Tibial nerve (tissue), 4 donors: Measurements from ENCODE around the gene NSUN2. TPM values are rescaled to one million over a fixed set of nuclear protein-coding genes. Genes with fewer than 3 reads are reported as not detected.

ENCODE experiments used
- DNase-seq, 2 donors: peaks; one replicate each; pipeline ENCODE4 v3.0.0-alpha.2; 2019; ENCODE audit warnings: low spot score in 2 of 2
- H3K27ac ChIP-seq, 4 donors: fragments of 200-600 bp; sonication (generic) in 3 of 4; one replicate each; pipeline ENCODE4 v1.5.1; 2017 to 2019; ENCODE audit warnings: mild to moderate bottlenecking in 1 of 4
- H3K27me3 ChIP-seq, 2 donors: fragments of 200-600 bp; sonication (generic) in 1 of 2; one replicate each; pipeline versions ENCODE4 v1.5.1 to v1.6.0; 2017 to 2019
- H3K36me3 ChIP-seq, 3 donors: fragments of 200-600 bp; sonication (generic); one replicate each; pipeline ENCODE4 v1.5.1; 2018 to 2019
- H3K4me1 ChIP-seq, 4 donors: fragments of 200-600 bp; sonication (generic) in 3 of 4; one replicate each; pipeline ENCODE4 v1.5.1; 2017 to 2019
- H3K4me3 ChIP-seq, 4 donors: fragments of 200-600 bp; sonication (generic) in 3 of 4; one replicate each; pipeline ENCODE4 v1.5.1; 2017 to 2019; ENCODE audit warnings: mild to moderate bottlenecking in 1 of 4, moderate library complexity in 1 of 4
- H3K9me3 ChIP-seq, 4 donors: fragments of 200-600 bp; sonication (generic) in 3 of 4; one replicate each; pipeline ENCODE4 v1.5.1; 2017 to 2019
- EP300 ChIP-seq, 2 donors: sonication (generic); formaldehyde crosslinking; IDR thresholded peaks; one replicate each; pipeline ENCODE4 v1.6.1; 2017; ENCODE audit warnings: antibody characterized with exemption in 2 of 2, mild to moderate bottlenecking in 1 of 2
- POLR2A ChIP-seq, 2 donors: fragments of 450-650 bp; IDR thresholded peaks; one replicate each; pipeline ENCODE4 v1.6.1; 2017; ENCODE audit warnings: antibody characterized with exemption in 2 of 2, mild to moderate bottlenecking in 2 of 2, moderate library complexity in 2 of 2
- WGBS, 2 donors: methylation state at CpG; one replicate each; pipeline ENCODE4 v1.1.5; 2018; 5-methylcytosine and 5-hydroxymethylcytosine counted together
- total RNA-seq, 4 donors: library from RNA; depleted of rRNA; stranded (reverse); fragments of >200 nt; gene quantifications; one replicate each; pipeline ENCODE4 v1.1.0, GENCODE V29; 2016
- TF ChIP-seq, protein P1 (sequence below), 5 experiments: fragments of 200-600 bp in 3 of 5; fragments of 450-650 bp in 2 of 5; sonication (generic) in 3 of 5; IDR thresholded peaks; one replicate each; pipeline ENCODE4 v1.5.1; 2016 to 2019; ENCODE audit warnings: antibody characterized with exemption in 5 of 5, mild to moderate bottlenecking in 3 of 5, moderate library complexity in 2 of 5

NSUN2 gene
- total RNA-seq, 4 donors from 2014 or later, result 43.5 to 73.5 (median 58.5) TPM

DNA sequence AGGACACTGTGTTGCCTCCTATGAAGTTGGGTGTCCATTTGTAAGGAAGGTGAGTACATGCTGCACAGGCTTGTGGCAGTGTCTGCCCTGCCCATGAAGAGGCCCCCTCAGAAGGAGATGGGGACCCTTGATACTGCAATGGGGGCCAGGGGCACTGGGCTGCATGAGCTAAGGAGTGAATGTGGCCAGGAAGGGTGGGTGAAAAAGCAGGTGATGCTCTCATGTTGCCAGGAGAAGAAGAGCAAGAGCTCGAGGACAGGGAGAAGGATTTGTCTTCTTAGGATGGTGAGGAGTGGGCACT is 76.1 kb downstream of the NSUN2 start:
- DNase-seq, result no peak
- no peaks in the 10 kb centered on the region for H3K4me1 ChIP-seq
- TF ChIP-seq, protein P1, sequence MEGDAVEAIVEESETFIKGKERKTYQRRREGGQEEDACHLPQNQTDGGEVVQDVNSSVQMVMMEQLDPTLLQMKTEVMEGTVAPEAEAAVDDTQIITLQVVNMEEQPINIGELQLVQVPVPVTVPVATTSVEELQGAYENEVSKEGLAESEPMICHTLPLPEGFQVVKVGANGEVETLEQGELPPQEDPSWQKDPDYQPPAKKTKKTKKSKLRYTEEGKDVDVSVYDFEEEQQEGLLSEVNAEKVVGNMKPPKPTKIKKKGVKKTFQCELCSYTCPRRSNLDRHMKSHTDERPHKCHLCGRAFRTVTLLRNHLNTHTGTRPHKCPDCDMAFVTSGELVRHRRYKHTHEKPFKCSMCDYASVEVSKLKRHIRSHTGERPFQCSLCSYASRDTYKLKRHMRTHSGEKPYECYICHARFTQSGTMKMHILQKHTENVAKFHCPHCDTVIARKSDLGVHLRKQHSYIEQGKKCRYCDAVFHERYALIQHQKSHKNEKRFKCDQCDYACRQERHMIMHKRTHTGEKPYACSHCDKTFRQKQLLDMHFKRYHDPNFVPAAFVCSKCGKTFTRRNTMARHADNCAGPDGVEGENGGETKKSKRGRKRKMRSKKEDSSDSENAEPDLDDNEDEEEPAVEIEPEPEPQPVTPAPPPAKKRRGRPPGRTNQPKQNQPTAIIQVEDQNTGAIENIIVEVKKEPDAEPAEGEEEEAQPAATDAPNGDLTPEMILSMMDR (IDR thresholded peaks at IDR 0.05), result no peak
- TF ChIP-seq EP300 (IDR thresholded peaks at IDR 0.05), result no peak
- TF ChIP-seq POLR2A (IDR thresholded peaks at IDR 0.05), result no peak
- H3K36me3 ChIP-seq, result no peaks in the 10 kb centered on the region
- H3K9me3 ChIP-seq, result peaks cover 0 to 12% (median 2%) of the 10 kb centered on the region in 4 donors
- H3K27ac ChIP-seq, result no peak overlapping the region
- H3K27me3 ChIP-seq, result no peaks in the 10 kb centered on the region
- H3K4me3 ChIP-seq, result no peak overlapping the region
- 65 to 74% methylated on average over 1 of the region's 1 CpG for WGBS, 2 donors

DNA sequence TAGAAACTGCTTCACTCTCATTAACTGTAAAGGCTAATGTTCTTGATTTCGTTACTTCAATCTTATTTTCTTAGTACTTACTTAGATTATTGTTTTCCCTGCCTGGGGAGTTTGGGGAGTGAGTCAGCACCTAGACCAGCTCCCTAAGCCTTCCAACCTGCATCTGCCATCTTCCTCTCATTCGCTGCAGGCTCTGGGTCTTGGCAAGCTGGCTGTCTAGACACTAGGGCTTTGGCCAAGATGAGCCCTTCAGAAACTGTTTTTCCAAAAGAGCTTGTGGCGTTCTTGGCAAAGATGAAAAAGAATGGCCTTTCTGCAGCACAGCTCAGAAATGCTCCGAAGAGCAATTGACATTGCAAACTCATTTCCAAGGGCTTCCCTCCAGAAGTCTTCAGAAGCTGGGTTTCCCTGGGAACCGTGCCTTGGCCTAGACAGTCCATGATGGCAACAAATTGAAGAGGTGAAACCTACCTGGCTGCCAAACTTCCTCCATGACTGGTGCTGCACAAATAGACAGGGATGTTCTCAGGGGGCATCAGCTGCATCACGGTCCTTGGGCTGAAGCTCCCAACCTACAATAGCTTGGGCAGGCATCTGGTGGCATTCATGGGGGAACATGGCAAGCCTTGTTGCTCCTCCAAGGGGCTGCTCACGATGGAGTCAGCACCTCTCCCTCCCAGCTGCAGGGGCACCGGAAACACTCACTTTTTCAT is 76.6 kb downstream of the NSUN2 start:
- Histone ChIP-seq H3K27ac (no peak overlapping the region), H3K4me1 (no peaks in the 10 kb centered on the region), H3K36me3 (no peaks in the 10 kb centered on the region), H3K27me3 (no peaks in the 10 kb centered on the region), H3K4me3 (no peak overlapping the region), H3K9me3 (peaks cover 0 to 11% (median 2%) of the 10 kb centered on the region in 4 donors)
- no peak for DNase-seq
- TF ChIP-seq, protein P1 (IDR thresholded peaks at IDR 0.05), result no peak
- TF ChIP-seq EP300 (IDR thresholded peaks at IDR 0.05), result no peak
- no peak for TF ChIP-seq POLR2A (IDR thresholded peaks at IDR 0.05)
- WGBS, 2 donors, result 84 to 86% methylated on average over 8 of the region's 8 CpGs

DNA sequence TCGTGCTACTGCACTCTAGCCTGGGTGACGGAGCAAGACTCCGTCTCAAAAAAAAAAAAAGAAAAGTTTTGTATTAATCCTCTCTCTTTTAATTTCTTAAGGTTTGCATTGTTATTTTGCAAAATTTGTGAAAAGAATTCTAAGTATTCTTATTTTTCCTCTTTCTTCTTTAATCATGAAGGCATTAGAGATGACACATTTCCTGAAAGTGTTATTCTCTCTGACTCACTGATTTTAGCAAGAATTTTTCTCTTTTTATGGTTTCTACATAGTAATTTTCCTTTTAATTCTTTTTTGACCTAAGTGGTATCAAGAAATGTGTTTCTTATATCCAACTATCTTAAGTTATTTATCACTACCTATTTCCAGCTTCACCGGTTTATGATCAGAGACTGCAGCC is 78.0 kb downstream of the NSUN2 start:
- no peak for DNase-seq
- H3K27me3 ChIP-seq, result no peaks in the 10 kb centered on the region
- H3K36me3 ChIP-seq, result no peaks in the 10 kb centered on the region
- H3K4me1 ChIP-seq, result no peaks in the 10 kb centered on the region
- H3K27ac ChIP-seq, result no peak overlapping the region
- TF ChIP-seq EP300 (IDR thresholded peaks at IDR 0.05) (no peak), POLR2A (IDR thresholded peaks at IDR 0.05) (no peak)
- TF ChIP-seq, protein P1 (IDR thresholded peaks at IDR 0.05), result no peak
- WGBS, 2 donors, result 73 to 79% methylated on average over 4 of the region's 4 CpGs
- no peak overlapping the region for H3K4me3 ChIP-seq
- H3K9me3 ChIP-seq, result no peaks in the 10 kb centered on the region

DNA sequence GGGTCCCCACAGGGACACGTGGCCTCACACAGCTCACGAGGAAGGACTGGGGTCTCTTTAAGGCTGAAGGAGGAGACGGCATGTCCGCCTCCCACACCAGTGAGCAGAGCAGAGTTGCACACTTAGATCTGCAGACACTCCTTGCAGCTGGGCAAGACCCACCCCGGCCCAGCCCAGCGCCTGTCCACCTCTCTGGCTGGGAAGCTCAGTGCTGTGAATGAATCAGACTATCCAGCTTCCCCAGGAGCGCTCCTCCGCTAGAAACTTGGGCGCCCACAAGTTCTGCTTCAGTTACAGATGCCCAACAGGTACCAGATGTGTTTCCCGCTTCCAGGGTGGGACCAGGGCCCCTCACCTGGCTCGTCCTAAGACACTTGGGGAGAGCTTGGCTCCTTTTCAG is 78.9 kb downstream of the NSUN2 start:
- TF ChIP-seq, protein P1 (IDR thresholded peaks at IDR 0.05), result no peak
- Histone ChIP-seq H3K27me3 (no peaks in the 10 kb centered on the region), H3K27ac (no peak overlapping the region), H3K9me3 (no peaks in the 10 kb centered on the region), H3K36me3 (no peaks in the 10 kb centered on the region), H3K4me3 (no peak overlapping the region), H3K4me1 (no peaks in the 10 kb centered on the region)
- WGBS, 2 donors, result 65 to 72% methylated on average over 11 of the region's 11 CpGs
- no peak for DNase-seq

DNA sequence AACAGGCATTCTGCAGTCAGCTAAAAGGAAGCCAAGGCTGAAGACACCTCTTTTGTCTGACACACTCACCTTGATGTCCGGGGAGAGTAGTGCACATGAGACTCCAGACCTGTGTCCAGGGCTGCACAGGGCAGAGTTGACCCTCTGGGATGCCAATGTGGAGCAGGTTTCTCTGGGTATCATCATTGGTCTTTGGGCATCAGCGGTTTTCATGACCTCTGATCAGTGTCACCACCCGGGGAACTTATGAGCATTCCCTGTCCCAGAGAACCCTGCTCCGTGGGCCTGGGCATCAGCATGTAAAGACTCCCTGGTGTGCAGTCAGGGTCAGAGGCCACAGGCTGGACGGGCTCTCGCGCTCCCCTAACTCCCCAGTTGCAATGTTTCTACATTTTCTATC is 80.2 kb downstream of the NSUN2 start:
- 78 to 86% methylated on average over 7 of the region's 7 CpGs for WGBS, 2 donors
- no peak overlapping the region for H3K27ac ChIP-seq

More for the DNA sequence above, 80.2 kb downstream of the NSUN2 start:
- no peak overlapping the region for H3K4me3 ChIP-seq
- H3K27me3 ChIP-seq, result no peaks in the 10 kb centered on the region
- H3K36me3 ChIP-seq, result no peaks in the 10 kb centered on the region
- no peaks in the 10 kb centered on the region for H3K4me1 ChIP-seq
- TF ChIP-seq, protein P1 (IDR thresholded peaks at IDR 0.05), result no peak
- TF ChIP-seq POLR2A (IDR thresholded peaks at IDR 0.05), result no peak
- no peak for TF ChIP-seq EP300 (IDR thresholded peaks at IDR 0.05)
- no peaks in the 10 kb centered on the region for H3K9me3 ChIP-seq
- DNase-seq, result no peak
